Stomach (tissue), 4 donors: ENCODE results near the gene ADAM29.

ENCODE experiments used
- EP300 ChIP-seq: sonication (generic); formaldehyde crosslinking; IDR thresholded peaks from one replicate; pipeline ENCODE4 v1.6.1; 2017; ENCODE audit warnings: antibody characterized with exemption
- POLR2A ChIP-seq, 4 donors: fragments of 450-650 bp; IDR thresholded peaks; one replicate each; pipeline ENCODE4 v1.6.1; 2016; ENCODE audit warnings: antibody characterized with exemption in 4 of 4, control low read depth in 2 of 4, mild to moderate bottlenecking in 1 of 4, moderate library complexity in 1 of 4
- POLR2AphosphoS5 ChIP-seq, 3 donors: sonication (generic); formaldehyde crosslinking; IDR thresholded peaks; one replicate each; pipeline ENCODE4 v1.6.1; 2016; ENCODE audit warnings: antibody characterized with exemption in 3 of 3
- TF ChIP-seq, protein P1 (sequence below), 7 experiments: fragments of 450-650 bp in 4 of 7; fragments of 200-600 bp in 3 of 7; sonication (generic) in 3 of 7; IDR thresholded peaks; one replicate each; pipeline ENCODE4 v1.5.1; 2016 to 2019; ENCODE audit warnings: antibody characterized with exemption in 7 of 7, control low read depth in 2 of 7, mild to moderate bottlenecking in 1 of 7

- TF ChIP-seq, protein P1, sequence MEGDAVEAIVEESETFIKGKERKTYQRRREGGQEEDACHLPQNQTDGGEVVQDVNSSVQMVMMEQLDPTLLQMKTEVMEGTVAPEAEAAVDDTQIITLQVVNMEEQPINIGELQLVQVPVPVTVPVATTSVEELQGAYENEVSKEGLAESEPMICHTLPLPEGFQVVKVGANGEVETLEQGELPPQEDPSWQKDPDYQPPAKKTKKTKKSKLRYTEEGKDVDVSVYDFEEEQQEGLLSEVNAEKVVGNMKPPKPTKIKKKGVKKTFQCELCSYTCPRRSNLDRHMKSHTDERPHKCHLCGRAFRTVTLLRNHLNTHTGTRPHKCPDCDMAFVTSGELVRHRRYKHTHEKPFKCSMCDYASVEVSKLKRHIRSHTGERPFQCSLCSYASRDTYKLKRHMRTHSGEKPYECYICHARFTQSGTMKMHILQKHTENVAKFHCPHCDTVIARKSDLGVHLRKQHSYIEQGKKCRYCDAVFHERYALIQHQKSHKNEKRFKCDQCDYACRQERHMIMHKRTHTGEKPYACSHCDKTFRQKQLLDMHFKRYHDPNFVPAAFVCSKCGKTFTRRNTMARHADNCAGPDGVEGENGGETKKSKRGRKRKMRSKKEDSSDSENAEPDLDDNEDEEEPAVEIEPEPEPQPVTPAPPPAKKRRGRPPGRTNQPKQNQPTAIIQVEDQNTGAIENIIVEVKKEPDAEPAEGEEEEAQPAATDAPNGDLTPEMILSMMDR (IDR thresholded peaks at IDR 0.05) = no peak
- TF ChIP-seq POLR2A (IDR thresholded peaks at IDR 0.05) (no peak), POLR2AphosphoS5 (IDR thresholded peaks at IDR 0.05) (no peak), EP300 (no peak)
These were observed 43.3 kb upstream of the ADAM29 start for GRCh38 chr4:174874898-174875297.
